Amniotic stem cell (primary cell): ENCODE measurements around the gene VEZT.
A peak's percentile ranks its signal among the peaks of the same experiment; 100 is the strongest.
"Not testable (repeated sequence)": the region's sequence is repeated elsewhere in the genome, so short reads cannot be mapped to it uniquely, and the experiment has no call there.

Source experiments
- DNase-seq: peaks from one replicate; lab custom pipeline; 2025; lab: John Stamatoyannopoulos, UW

The VEZT gene

DNA sequence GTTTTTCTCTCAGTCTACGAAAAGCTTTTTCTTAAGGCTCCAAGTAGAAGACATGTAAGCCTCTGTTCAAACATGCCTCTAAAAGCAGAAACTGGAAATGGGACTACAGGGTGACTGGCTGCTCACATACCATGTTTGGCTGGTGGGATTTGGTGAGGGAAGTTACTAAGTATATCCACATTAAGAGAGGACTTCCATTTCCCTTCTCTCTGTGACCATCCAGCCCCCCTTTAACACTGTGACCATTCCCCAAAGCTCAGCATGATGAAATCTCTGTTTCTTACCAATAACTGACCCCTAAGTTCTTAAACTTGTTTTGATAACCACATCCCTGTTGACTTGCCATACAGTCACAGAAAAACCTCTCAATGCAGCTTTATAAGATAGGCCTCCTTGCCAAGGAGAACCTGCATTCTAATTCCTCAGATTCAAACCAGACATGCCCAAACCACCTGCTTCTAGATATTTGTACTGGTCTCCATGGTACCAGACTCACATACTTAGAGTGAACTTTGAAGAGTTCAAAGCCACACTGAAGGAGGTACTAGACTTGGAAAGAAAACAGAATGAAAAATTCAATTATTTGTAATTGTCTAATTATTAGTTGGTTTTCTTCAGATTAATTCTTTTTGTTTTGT is 102.2 kb downstream of the VEZT start:
- no peak for DNase-seq

DNA sequence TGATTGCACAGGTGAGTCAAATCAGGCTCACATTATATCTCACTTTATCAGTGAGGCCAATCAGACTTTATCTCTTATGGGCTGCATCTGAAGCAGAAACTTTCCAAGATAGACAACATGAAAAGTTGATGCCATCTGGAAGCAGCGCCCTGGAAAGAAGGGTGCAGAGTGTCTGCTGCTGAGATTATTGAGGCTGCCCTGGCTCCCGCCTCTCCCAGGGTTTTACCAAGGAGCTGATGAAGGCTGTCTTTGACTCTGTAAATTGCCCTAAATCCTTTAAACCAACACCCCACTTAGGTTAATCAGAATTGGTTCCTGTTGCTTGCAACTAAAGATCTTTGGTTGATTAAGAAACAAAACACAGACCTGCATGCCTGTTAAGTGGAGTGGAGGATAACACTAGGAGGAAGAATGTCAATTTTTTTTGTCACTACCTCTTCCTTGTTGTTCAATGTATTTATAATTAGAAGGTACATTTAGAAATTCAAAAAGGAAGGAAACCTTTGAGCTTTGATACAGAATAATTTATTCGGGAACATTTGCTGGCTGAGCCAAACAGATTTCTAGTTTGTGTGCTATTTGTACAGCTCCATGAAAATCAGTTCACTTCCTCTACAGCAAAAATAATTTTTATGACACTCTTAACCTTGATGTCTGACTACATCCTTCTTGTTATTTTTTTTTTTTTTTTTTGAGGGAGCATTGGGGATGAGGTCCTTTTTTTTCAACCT is 104.1 kb downstream of the VEZT start:
- DNase-seq = no peak

DNA sequence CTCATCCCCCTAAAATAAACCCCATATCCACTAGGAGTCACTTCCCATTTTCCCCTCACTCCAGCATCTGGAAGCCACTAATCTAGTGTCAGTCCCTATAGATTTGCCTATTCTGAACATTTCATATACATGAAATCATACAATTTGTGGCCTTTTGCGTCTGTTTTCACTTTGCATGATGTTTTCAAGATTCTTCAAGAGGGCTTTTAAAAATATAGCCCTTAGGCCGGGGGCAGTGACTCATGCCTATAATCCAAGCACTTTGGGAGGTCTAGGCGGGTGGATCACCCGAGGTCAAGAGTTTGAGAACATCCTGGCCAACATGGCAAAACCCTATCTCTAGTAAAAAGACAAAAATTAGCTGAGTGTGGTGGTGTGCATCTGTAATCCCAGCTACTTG is 104.7 kb downstream of the VEZT start:
- DNase-seq = no peak

DNA sequence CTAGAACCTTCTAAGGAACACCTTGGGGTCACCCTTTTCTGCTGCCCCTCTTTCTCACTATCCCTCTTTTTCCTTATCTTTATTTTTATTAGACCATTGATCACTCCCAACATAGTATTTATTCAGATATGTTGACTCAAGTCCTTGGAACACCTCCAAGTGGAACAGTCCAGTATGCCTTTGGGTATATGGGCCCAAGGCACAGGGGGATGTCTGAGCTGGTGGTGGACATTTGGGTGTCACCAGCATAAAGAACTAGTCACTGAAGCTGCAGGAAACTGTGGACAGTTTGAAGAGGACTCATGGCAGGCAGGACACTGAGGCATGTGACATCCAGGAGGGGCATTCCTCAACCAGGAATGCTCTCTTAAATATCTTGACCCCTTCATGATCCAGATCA is 105.6 kb downstream of the VEZT start:
- DNase-seq = no peak

DNA sequence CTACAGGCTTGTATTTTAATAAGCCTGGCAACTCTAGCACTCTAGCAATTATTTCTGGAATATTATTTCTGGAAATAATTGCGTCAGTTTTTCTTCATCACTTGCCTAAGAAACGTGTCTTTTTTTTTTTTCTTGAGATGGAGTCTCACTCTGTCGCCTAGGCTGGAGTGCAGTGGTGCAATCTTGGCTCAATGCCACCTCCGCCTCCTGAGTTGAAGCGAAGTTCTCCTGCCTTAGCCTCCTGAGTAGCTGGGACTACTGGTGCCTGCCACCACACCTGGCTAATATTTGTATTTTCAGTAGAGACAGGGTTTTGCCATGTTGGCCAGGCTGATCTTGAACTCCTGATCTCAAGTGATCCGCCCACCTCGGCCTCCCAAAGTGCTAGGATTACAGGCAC is 106.6 kb downstream of the VEZT start:
- not testable (repeated sequence) for DNase-seq

DNA sequence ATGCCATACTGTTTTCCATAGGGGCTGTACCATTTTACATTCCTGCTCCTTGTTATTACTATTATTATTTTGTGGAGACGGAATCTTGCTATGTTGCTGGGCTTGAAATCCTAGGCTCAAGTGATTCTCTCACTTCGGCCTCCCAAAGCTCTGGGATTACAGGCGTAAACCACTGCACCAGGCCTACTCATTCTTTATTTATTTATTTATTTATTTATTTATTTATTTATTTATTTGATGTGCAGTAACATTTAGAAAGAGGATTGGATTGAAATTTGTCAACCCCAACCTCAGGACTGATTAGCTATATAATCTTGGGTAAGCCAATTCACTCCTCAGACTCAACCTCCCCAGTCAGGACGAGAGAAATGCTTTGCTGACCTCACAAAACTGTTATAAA is 107.9 kb downstream of the VEZT start:
- no peak for DNase-seq

DNA sequence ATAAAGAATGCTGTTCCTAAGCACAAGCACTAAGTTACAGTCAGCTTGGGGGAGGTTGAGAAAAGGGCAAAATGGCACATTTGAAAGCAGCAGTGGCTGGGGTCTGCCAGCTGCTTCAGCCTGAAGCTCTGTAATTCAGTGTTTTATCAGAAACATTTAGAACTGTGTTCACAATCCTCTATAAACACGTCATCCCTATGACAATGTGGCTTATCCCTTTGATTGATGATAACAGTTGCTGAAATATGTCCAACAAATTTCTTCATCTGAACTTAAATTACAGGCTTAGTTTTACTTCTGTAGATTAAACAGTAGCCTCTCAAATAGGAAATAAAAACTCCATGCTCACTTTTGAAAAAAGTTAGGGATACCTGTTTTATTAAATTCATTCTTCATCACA is 108.8 kb downstream of the VEZT start:
- no peak for DNase-seq

DNA sequence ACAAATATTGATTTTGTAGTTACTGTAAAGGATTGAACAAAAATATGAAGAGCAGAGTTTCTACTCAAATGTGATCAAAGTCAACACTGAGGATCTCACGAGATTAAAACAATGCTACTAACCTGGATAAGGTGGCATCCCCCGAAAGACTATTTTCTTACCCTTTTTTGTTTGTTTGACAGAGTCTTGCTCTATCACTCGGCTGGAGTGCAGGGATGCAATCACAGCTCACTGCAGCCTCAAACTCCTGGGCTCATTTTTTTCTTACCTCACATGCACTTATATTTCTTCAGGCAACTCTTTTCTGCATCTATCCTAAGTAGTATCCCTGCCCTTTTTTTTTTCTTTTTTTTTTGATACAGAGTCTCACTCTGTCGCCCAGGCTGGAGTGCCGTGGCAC is 109.2 kb downstream of the VEZT start:
- DNase-seq = no peak

DNA sequence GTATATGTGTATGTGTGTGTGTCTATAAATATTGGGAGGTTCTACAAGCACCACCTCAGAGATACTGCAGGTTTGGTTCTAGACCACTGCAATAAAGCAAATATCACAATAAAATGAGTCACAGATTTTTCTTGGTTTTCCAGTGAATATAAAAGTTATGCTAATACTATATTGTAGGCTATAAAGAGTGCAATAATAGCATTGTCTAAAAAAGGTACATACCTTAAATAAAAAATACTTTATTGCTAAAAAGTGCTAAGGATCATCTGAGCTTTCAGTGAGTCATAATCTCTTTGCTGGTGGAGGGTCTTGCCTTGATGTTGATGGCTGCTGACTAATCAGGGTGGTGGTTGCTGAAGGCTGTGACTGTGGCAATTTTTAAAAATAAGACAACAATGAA is 111.1 kb downstream of the VEZT start:
- DNase-seq = no peak

DNA sequence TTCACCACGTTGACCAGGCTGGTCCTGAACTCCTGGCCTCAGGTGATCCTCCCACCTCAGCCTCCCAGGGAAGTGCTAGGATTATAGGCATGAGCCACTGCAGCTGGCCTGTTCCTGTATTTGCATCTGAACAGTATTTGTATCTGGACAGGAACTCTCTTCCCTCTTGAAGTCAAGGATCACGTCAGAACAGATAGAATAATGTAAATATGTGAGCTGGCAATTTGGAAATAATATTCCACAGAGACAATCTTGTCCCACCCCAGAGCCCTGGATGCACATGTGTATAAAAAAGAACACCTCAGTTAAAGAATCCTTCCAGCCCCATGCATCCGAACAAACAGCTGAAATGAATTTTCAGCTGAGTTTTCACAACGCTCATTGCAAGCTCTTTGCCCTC is 118.3 kb downstream of the VEZT start:
- no peak for DNase-seq

DNA sequence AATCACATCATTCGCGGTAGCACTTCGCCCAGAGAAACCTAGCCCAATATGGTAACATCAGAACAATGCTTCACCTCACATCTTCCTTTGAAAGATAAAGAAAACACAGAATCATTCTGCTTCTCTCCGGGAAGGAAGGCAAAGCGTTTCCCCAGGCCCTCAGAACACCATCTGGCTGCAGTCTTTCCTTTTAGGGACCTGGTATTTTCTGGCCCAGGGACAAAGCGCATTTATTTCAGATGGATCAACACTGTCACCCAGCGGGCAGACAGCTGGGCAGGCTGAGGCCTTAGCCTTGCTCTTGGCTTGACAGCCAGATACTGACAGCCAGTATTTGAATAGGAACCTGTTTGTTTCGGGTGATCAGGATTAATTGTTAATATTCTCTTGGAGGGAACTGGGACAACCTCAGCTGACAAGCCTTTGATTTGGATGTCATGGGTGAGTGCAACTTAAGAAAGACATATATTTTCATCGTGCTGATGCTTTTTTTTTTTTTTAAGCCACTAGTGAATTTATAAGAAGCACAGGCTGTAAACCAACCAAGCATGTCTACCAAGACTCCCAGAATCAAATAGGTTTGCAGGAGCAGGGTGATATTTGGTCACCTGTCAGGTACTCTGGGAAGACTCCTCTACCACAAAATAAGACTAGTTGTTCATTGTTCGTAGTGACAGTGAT is 118.9 kb downstream of the VEZT start:
- peak; percentile 48 for DNase-seq

DNA sequence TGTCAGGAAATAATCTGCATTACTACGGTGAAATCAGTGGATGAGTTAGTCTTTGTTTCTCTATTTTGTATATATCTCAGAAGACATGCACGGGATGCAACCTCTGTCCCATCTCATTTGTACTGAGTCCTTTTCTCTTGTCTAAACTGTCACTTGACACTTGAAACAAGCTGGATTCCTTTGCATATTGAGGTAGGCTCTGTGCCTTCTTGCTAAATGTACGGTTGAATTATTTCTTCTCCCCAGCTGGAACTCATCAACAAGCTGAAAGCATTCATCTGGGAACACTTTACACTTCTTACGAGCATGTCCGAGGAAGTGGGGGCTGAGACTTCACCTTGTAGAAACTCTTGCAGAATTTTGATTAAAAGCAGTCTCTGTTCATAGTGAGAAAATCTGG is 119.5 kb downstream of the VEZT start:
- DNase-seq = no peak

DNA sequence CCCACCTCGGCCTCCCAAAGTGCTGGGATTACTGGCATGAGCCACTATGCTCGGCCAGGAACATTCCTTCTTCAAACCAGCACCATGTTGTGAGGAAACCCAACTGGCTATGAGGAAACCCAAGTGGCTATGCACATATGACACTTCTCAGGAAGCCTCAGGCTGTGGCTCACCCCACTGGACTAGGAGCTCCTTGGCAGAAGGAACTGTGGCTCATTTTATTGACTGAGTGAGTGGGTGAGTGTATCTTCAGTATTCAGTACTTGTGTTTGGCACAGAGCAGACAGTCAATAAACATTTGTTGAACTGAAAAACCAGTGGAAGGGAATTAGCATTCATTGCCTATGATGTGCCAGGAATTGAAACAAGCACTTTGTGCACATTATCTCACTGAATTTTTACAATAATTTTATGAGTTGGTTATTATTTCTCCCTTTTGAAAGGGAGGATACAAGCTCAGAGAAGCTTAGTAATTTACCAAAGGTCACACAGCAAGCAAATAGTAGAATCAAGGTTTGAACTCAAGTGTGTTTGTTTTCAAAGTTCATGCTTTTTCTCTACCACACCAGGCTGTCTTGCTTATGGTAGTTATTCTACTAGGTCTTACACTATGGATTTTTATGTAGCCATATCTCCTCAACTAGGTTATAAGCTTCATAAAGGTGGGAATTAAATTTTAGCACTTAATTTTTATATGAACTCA is 121.6 kb downstream of the VEZT start:
- DNase-seq = no peak

DNA sequence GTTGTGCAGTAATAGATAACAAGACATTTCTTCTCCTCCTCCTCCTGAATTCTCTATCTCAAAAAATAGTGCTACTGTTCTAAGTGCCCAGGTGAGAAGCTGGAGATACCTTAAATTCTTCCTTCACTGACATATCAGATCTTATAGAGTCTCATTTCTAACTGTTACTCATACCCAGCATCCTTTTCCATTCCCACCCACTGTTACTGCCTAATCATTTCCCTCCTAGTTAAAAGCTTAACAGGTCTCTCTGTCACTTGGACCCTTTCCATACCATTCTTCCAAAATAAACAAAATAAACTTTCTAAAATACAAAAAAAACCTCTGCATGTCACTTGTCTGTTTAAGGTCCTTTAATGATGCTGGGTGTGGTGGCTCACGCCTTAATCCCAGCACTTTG is 124.4 kb downstream of the VEZT start:
- DNase-seq = no peak

DNA sequence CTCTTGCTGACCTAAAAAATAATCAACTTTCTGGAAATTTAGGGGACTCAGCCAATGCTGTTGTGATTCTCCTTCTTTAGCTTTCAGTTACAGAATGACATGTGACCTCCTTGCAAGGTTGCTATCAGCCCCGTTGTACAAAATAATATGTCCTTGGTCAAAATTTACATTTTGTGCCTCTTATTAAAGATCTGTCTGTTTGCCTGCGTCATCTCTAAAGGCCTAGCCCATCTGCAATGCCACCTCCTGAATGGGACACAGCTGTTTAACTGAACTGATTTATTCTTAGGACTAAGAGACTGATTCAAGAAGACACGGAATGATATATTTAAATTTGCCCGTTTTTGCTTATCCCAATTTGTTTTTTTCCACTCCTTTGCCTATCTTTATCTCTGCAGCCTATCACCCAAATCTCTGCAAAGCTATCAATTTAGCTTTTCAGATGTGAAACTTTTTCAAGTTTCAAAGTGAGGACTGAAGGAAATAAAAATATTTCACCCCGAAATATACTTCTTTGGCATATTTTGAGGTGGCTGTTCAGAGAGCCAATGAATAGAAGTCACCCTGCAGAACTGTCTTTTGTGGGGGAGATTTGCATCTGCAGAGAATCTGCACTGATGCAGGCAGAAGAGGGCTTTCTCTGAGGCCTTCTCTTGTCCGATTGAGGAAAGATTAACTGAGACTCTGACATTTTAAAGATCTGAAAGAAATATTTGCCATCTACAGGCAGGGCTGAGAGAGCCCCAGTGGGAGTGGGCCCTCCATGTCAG is 126.0 kb downstream of the VEZT start:
- DNase-seq = no peak

DNA sequence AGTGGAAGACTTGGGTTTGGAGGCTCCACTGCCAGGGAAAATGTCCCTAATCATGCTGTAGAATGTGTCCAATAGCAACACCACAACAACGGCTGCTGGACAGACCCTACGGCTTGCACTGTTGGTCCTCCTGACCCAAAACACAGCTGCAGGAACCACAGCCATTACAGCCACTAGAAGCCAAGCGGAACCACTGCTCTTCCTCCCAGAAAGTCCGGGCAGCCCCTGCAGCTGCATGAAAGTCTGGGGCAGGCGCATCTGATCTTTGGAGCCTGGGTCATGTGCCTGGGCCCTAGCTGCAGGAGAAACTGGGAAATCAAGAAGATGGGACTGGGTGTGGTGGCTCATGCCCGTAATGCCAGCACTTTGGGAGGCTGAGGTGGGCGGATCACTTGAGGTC is 131.7 kb downstream of the VEZT start:
- no peak for DNase-seq

DNA sequence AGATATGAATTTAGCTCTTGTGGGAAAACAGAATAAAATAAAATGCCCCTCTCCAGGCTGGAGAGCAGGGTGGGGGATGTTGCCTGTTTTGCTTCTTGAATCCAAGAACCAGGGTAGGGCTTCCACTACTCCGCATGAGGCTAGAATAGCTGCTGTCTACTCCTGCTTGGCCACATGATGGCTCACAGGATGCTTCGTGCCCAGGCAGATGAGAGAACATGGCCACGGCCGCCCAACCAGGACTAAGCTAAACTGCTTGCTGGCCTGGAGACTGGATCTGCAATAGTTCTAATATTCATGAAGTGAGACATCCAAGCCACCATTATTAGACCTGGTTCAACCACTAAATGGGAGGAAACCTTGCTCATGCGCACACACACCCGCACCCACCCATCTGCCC is 134.1 kb downstream of the VEZT start:
- no peak for DNase-seq
